Measurements from ENCODE around the gene HOMEZ.

GRCh38 chr14:23237772-23238594 lies 47.9 kb downstream of the HOMEZ start, which contains the start of gene RNF212B:
- TF ChIP-seq POLR2A (IDR thresholded peaks at IDR 0.05) (no peak), CTCF (IDR thresholded peaks at IDR 0.05) (no peak)
